Endothelial cell of umbilical vein (primary cell): ENCODE data around the gene ACAD8. TPM values are rescaled to one million over a fixed set of nuclear protein-coding genes. Genes with fewer than 3 reads are reported as not detected.

Experiments used
- BruUV-seq: library from RNA; stranded (reverse); fragments of 400-500 nt; replicated peaks from 2 replicates; lab custom pipeline; 2021; lab: Mats Ljungman, UMichigan
- CTCF ChIA-PET: fragments of 300-600, 350-600 bp; sonication (Branson Sonifier 250); formaldehyde crosslinking; loops from one replicate; lab custom pipeline; 2021; ENCODE audit warnings: antibody characterized with exemption, inconsistent platforms; lab: Charles Lee
- POLR2A ChIA-PET: fragments of 300-600, 350-600 bp; sonication (Branson Sonifier 250); formaldehyde crosslinking; loops from one replicate; lab custom pipeline; 2021; ENCODE audit warnings: antibody characterized with exemption, inconsistent platforms; lab: Charles Lee
- DNase-seq: peaks from one replicate; pipeline ENCODE4 v3.0.0-alpha.2; 2011; ENCODE audit warnings: low read depth, low spot score
- FAIRE-seq: peaks from 2 replicates; lab custom pipeline; 2011; peaks lifted over from hg19 to GRCh38; lab: Jason Lieb, UNC
- H2AFZ ChIP-seq: 2 replicates; pipeline ENCODE4 v1.6.0; 2012; ENCODE audit warnings: low read depth, low read length, control low read depth, inconsistent platforms
- H3K27ac ChIP-seq: 2 replicates; pipeline ENCODE4 v1.5.1; 2011; ENCODE audit warnings: low read depth, mild to moderate bottlenecking, control low read depth, low read length, moderate library complexity; ENCODE audit not compliant: insufficient read depth
- H3K27me3 ChIP-seq, 2 experiments: 2 replicates each; pipeline versions ENCODE4 v1.6.0 to v1.6.1; 2011; ENCODE audit warnings: low read length in 2 of 2, mixed read lengths in 1 of 2; ENCODE audit not compliant: control insufficient read depth in 2 of 2, insufficient read depth in 2 of 2
- H3K36me3 ChIP-seq, 2 experiments: 2 replicates in 1 of 2; 3 replicates in 1 of 2; pipeline ENCODE4 v1.5.1; 2011; ENCODE audit warnings: low read length in 2 of 2, mild to moderate bottlenecking in 1 of 2, moderate library complexity in 1 of 2; ENCODE audit not compliant: control insufficient read depth in 2 of 2, insufficient read depth in 2 of 2; ENCODE audit errors: extremely low read depth in 1 of 2
- H3K4me1 ChIP-seq: 3 replicates; pipeline ENCODE4 v1.5.1; 2011; ENCODE audit warnings: mild to moderate bottlenecking, low read length; ENCODE audit not compliant: control insufficient read depth, insufficient read depth; ENCODE audit errors: extremely low read depth
- H3K4me2 ChIP-seq: 2 replicates; pipeline ENCODE4 v1.6.1; 2011; ENCODE audit warnings: low read length, control low read depth, mixed read lengths; ENCODE audit not compliant: insufficient read depth
- H3K4me3 ChIP-seq, 3 experiments: fragments of 200-600 bp in 1 of 3; sonication (generic), shearing (Covaris generic) in 1 of 3; replicated peaks in 1 of 3; 2 replicates each; pipeline ENCODE4 v1.5.1; 2011 to 2016; ENCODE audit warnings: control low read depth in 3 of 3, low read length in 3 of 3, mild to moderate bottlenecking in 2 of 3, inconsistent platforms in 1 of 3, low read depth in 1 of 3, moderate library complexity in 1 of 3; ENCODE audit not compliant: insufficient read depth in 1 of 3
- H3K79me2 ChIP-seq: 2 replicates; pipeline ENCODE4 v1.6.0; 2012; ENCODE audit warnings: low read length, inconsistent platforms; ENCODE audit not compliant: control insufficient read depth, insufficient read depth
- H3K9ac ChIP-seq: replicated peaks from 2 replicates; pipeline ENCODE3; 2011; ENCODE audit warnings: low read length, control low read depth; ENCODE audit not compliant: insufficient read depth; ENCODE audit errors: extremely low read depth
- H3K9me1 ChIP-seq: replicated peaks from 3 replicates; pipeline ENCODE4 v1.6.0; 2011; ENCODE audit warnings: mild to moderate bottlenecking, low read length; ENCODE audit not compliant: control insufficient read depth, insufficient read depth; ENCODE audit errors: extremely low read depth
- H3K9me3 ChIP-seq: replicated peaks from 2 replicates; pipeline ENCODE4 v1.5.1; 2012; ENCODE audit warnings: low read length, inconsistent platforms; ENCODE audit not compliant: control insufficient read depth, insufficient read depth
- H4K20me1 ChIP-seq: replicated peaks from 2 replicates; pipeline ENCODE3; 2011; ENCODE audit warnings: mild to moderate bottlenecking, low read length; ENCODE audit not compliant: control insufficient read depth, insufficient read depth; ENCODE audit errors: extremely low read depth
- EZH2 ChIP-seq: IDR thresholded peaks from 2 replicates; pipeline ENCODE4 v1.6.1; 2012; ENCODE audit warnings: borderline replicate concordance, low read depth, mild to moderate bottlenecking, moderate library complexity, low read length, inconsistent platforms; ENCODE audit not compliant: severe bottlenecking
- FOS ChIP-seq: IDR thresholded peaks from 2 replicates; pipeline ENCODE4 v1.6.1; 2011; ENCODE audit warnings: mild to moderate bottlenecking, low read length, moderate library complexity, borderline replicate concordance; ENCODE audit not compliant: insufficient read depth
- GATA2 ChIP-seq: IDR thresholded peaks from 2 replicates; pipeline ENCODE4 v1.7.0; 2011; ENCODE audit warnings: low read depth, mild to moderate bottlenecking, moderate library complexity, mixed read lengths, low read length; ENCODE audit not compliant: insufficient read length, insufficient read depth
- JUN ChIP-seq: IDR thresholded peaks from 2 replicates; pipeline ENCODE4 v1.6.1; 2011; ENCODE audit warnings: borderline replicate concordance, low read depth; ENCODE audit not compliant: insufficient read length, insufficient read depth
- MYC ChIP-seq: IDR thresholded peaks from one replicate; pipeline ENCODE4 v1.6.1; 2011; ENCODE audit warnings: mild to moderate bottlenecking, low read depth, low read length
- POLR2A ChIP-seq: IDR thresholded peaks from 2 replicates; pipeline ENCODE4 v1.6.1; 2012; ENCODE audit warnings: low read depth, mild to moderate bottlenecking, control low read depth, low read length
- POLR2AphosphoS5 ChIP-seq: IDR thresholded peaks from 2 replicates; pipeline ENCODE4 v1.6.1; 2012; ENCODE audit warnings: low read depth, mild to moderate bottlenecking, control low read depth, low read length, moderate library complexity; ENCODE audit not compliant: insufficient read depth
- dilution Hi-C: fragments of 300-500 bp; cut with MboI; formaldehyde crosslinking; loops from one replicate; pipeline ENCODE4 v1.15.0; 2019; ENCODE audit warnings: low sequenced_read_pairs; ENCODE audit not compliant: extremely low pct_ligation_motif_present
- intact Hi-C: fragments of 100-400 bp; cut with micrococcal nuclease; formaldehyde crosslinking; loops from one replicate; pipeline ENCODE4 v1.10.0; 2022
- polyA plus RNA-seq, 4 experiments: library from polyadenylated mRNA; depleted of rRNA in 3 of 4; stranded (reverse) in 3 of 4; unstranded in 1 of 4; fragments of >200 nt; gene quantifications; 2 replicates each; pipeline versions ENCODE4 v1.2.1 to v1.2.3, GENCODE V29; 2011 to 2012; ENCODE audit warnings: missing spikeins in 1 of 4
- total RNA-seq: library from RNA; stranded (reverse); gene quantifications from 2 replicates; pipeline ENCODE4 v1.2.3, GENCODE V29; 2021
- TF ChIP-seq, protein P1 (sequence below), 2 donors: IDR thresholded peaks; 1 replicate in 1 of 2; 2 replicates in 1 of 2; pipeline ENCODE4 v1.5.1; 2011; ENCODE audit warnings: low read length in 2 of 2, mild to moderate bottlenecking in 2 of 2, moderate library complexity in 2 of 2, control low read depth in 1 of 2, inconsistent platforms in 1 of 2, low read depth in 1 of 2; ENCODE audit not compliant: insufficient read depth in 1 of 2; ENCODE audit errors: extremely low read depth in 1 of 2
- TF ChIP-seq, protein P2 (sequence below): IDR thresholded peaks from 2 replicates; pipeline ENCODE4 v1.6.1; 2011; ENCODE audit not compliant: insufficient read depth, insufficient read length

Gene ACAD8
- total and polyA plus RNA-seq, 2 donors (not counting 3 experiments of a cell fraction or from before 2014, with no cell fraction given) = 22.9 to 29.0 TPM

DNA sequence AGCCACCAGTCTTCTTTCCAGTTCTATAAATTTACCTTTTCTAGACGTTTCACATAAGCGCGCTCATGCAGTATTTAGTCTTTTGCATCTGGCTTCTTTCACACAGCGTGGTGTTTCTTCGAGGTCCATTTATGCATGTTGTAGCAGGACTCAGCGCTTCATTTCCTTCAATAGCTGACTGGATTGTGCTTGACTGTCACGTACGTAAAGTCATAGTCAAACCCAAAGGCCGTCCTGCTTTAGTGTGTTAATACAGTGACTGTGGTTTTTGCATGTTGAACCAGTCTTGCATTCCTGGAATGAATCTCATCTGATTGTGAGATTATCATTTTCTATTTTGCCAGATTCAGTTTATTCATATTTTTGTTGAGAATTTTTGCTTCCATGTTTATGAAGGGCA lies 41.3 kb downstream of the ACAD8 start:
- ChIA-PET CTCF (no interaction called here), POLR2A (no interaction called here)
- BruUV-seq = no TSS peak
- FAIRE-seq (no peak), DNase-seq (no peak)
- Histone ChIP-seq H3K4me1 (no peaks in the 10 kb centered on the region), H3K36me3 (no peaks in the 10 kb centered on the region), H3K27ac (no peak overlapping the region), H3K4me3 (no peak overlapping the region), H4K20me1 (no peaks in the 10 kb centered on the region), H3K9me1 (no peaks in the 10 kb centered on the region), H2AFZ (no peak overlapping the region), H3K9ac (no peak overlapping the region), H3K79me2 (no peaks in the 10 kb centered on the region), H3K27me3 (no peaks in the 10 kb centered on the region), H3K4me2 (no peak overlapping the region), H3K9me3 (no peaks in the 10 kb centered on the region)
- intact Hi-C loops (no loop called here), dilution Hi-C loops (no loop called here)
- TF ChIP-seq POLR2A (no peak), POLR2AphosphoS5 (no peak), MYC (no peak), FOS (no peak), GATA2 (no peak), EZH2 (no peak), JUN (no peak)
- TF ChIP-seq, protein P1, sequence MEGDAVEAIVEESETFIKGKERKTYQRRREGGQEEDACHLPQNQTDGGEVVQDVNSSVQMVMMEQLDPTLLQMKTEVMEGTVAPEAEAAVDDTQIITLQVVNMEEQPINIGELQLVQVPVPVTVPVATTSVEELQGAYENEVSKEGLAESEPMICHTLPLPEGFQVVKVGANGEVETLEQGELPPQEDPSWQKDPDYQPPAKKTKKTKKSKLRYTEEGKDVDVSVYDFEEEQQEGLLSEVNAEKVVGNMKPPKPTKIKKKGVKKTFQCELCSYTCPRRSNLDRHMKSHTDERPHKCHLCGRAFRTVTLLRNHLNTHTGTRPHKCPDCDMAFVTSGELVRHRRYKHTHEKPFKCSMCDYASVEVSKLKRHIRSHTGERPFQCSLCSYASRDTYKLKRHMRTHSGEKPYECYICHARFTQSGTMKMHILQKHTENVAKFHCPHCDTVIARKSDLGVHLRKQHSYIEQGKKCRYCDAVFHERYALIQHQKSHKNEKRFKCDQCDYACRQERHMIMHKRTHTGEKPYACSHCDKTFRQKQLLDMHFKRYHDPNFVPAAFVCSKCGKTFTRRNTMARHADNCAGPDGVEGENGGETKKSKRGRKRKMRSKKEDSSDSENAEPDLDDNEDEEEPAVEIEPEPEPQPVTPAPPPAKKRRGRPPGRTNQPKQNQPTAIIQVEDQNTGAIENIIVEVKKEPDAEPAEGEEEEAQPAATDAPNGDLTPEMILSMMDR (IDR thresholded peaks at IDR 0.05; ENCODE audit: extremely low read depth in 1 of 2, insufficient read depth in 1 of 2, low read depth in 1 of 2, low read length in 2 of 2) = no peak
- TF ChIP-seq, protein P2, sequence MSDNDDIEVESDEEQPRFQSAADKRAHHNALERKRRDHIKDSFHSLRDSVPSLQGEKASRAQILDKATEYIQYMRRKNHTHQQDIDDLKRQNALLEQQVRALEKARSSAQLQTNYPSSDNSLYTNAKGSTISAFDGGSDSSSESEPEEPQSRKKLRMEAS = no peak
